HG03565 (cell line): ENCODE data around the gene SPAG17.
"Not testable (repeated sequence)": the region's sequence is repeated elsewhere in the genome, so short reads cannot be mapped to it uniquely, and the experiment has no call there.

ENCODE experiments used
- ATAC-seq: cut with Tn5 transposase; IDR thresholded peaks from one replicate; pipeline ENCODE4 v1.9.1; 2021; ENCODE audit warnings: mild to moderate bottlenecking, moderate library complexity; ENCODE audit not compliant: unreplicated experiment

The SPAG17 gene

DNA sequence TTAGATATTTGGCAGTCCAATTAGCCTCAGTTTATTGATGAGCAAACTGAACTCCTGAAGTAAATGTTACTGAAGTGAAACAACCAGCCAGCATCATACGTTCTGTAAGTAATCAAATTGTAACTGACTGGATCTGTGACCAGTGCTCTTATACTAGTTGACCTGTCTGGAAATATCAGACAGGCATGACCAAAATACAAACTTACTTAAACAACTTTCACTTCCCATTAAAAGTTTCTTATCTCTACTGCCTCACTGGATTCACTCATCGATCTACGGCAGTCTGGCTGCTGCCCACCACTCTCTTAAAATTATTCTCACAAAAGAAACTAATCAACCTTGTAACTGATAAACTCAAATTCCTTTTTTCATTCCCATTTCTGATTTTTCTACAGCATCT lies 199.1 kb downstream of the SPAG17 start:
- peak; percentile 92 for ATAC-seq

DNA sequence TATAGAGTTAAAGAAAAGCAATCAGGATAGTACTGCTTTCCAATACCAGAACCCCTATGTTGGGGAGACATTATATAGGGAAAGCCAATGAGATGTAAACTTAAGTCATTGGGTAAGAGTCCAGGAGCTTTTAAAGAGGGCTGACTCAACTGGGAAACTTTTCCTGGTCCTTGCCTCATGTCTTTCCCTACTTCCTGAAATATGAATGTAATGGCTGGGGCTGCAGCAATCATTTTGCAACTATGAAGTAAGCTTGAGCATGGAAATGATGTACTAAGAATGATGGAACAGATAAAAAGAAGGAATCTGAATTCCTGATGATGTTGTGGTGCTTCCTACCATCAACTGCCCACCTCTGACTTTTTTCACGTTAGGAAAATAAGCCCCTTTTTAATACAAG lies 199.8 kb downstream of the SPAG17 start:
- ATAC-seq = no peak

GRCh38 chr1:117981455-117982192 lies 203.4 kb downstream of the SPAG17 start:
- no peak for ATAC-seq

DNA sequence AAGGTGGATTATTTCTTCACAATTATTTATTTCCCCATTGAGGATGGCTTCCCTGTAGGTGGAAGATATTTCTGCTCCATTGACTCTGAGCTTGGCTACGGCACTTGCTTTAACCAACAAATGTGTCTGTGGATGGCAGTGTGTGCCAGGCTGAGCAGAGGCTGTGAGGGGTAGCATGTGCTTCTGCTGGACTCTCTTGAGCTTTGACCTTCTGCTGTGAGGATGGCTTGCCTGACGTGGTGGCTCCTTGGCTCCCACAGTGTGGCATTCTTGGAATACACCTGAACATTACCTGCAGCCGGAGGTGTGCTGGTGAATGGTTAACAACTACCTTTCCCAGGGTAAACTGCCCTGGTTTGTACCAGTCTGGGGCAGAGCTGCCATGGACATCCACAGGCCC lies 208.6 kb downstream of the SPAG17 start:
- no peak for ATAC-seq

GRCh38 chr1:117971777-117972176 lies 213.3 kb downstream of the SPAG17 start:
- ATAC-seq = no peak

GRCh38 chr1:117970252-117970651 lies 214.8 kb downstream of the SPAG17 start:
- no peak for ATAC-seq

GRCh38 chr1:117967881-117968280 lies 217.1 kb downstream of the SPAG17 start:
- no peak for ATAC-seq

GRCh38 chr1:117967477-117967876 lies 217.6 kb downstream of the SPAG17 start:
- ATAC-seq = no peak

- ATAC-seq = no peak
Observed at GRCh38 chr1:117964290-117965038, 220.6 kb downstream of the SPAG17 start.

DNA sequence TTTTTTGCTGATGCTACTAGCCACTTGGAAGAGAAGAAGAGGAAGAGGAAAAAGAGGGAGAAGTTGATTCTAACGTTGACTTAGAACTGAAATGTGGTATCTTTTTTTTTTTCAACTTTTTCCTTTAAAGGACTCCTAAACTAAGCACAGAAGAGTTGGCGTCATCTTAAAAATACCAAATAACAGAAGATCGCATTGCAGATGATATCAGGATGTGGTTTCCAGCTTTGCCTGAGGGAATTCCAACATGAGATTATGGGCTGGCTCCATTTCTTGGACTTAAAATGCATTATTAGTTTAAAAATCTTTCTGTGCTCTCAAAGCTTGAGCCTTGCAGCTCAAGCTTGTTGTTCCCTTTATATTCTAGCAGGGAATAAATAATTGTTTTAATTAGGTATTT lies 225.7 kb downstream of the SPAG17 start:
- ATAC-seq = no peak

DNA sequence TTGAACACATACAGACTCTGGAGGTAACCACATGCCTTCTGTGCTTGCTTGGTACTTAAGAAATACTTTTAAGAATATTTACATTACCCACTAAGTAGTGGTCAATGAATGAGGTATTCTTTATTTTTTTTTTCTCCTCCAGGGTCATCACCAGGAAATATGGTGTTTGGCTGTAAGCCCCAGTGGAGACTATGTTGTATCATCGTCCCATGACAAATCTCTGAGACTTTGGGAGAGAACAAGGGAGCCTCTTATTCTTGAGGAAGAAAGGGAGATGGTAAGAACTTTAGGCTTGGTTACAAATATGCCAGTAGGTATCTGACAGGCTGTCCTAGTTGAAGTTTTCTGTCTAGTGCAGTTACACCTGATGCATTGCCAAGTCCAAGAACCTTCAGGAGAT lies 232.6 kb downstream of the SPAG17 start:
- no peak for ATAC-seq

DNA sequence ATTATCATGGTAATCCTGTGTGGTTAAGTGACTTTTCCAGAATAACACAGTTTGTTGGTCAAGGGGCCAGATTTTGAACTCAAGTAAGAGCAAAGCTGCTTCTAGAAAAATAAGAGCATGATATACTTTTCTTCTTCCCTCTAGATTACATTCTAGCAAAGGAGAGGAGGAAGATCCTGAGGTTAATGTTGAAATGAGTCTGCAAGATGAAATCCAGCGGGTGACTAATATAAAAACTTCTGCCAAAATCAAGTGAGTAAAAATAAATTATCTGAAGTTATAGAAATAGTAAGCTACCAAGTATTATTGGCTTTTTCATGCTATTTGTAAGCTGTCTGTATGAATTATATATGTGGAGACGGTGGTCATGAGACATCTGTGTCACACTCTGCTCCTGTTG lies 242.7 kb downstream of the SPAG17 start:
- no peak for ATAC-seq

- no peak for ATAC-seq
Observed at GRCh38 chr1:117933769-117934168, 251.3 kb downstream of the SPAG17 start.

GRCh38 chr1:117932576-117932975 lies 252.5 kb downstream of the SPAG17 start:
- ATAC-seq = no peak

DNA sequence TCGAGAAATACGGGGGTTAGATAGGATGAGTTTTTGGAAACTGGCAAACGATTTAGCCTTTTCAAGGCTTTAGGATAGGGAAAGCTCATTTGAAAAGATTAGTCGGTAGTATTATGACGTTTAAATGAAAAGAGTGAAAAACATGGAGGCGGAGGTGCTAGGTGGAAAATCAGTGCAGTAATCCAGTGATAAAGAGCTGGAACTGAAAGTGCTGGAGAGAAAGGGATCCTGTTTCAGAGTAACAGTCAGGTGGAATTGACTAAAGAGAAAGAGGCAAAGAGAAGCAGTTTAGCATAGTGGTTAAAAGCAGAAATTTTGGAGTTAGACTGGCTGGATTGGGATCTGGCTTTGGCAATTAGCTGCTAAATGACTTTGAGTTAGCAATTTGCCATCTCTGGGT lies 254.5 kb downstream of the SPAG17 start:
- ATAC-seq = no peak

GRCh38 chr1:117930173-117930447 lies 254.9 kb downstream of the SPAG17 start:
- no peak for ATAC-seq

GRCh38 chr1:117929343-117930172 lies 255.5 kb downstream of the SPAG17 start, which contains the start of the genes GDAP2 and WDR3:
GDAP2 (minus strand) TSS chr1:117929621; CDS start chr1:117920357, 9,264 bp downstream.
WDR3 (plus strand) TSS chr1:117929739; CDS start chr1:117933320, 3,581 bp downstream.
- peak; percentile 94 for ATAC-seq

GRCh38 chr1:117928881-117929342 lies 256.1 kb downstream of the SPAG17 start:
- ATAC-seq = peak; percentile 18

- ATAC-seq = no peak
Observed at GRCh38 chr1:117925981-117926380, 259.0 kb downstream of the SPAG17 start.

GRCh38 chr1:117922717-117923116 lies 262.3 kb downstream of the SPAG17 start:
- ATAC-seq = not testable (repeated sequence)

GRCh38 chr1:117921991-117922390 lies 263.0 kb downstream of the SPAG17 start:
- no peak for ATAC-seq
